GM10266 (cell line): Measurements from ENCODE around the gene TCF7L2.

Experiments
- DNase-seq: peaks from one replicate; pipeline ENCODE4 v3.0.0; 2012; ENCODE audit errors: extremely low spot score
- TF ChIP-seq, protein P1 (sequence below): IDR thresholded peaks from 2 replicates; pipeline ENCODE4 v1.5.1; 2012; ENCODE audit warnings: mild to moderate bottlenecking, low read depth; ENCODE audit not compliant: control insufficient read depth, insufficient read depth; ENCODE audit errors: missing control alignments

TCF7L2 gene

DNA sequence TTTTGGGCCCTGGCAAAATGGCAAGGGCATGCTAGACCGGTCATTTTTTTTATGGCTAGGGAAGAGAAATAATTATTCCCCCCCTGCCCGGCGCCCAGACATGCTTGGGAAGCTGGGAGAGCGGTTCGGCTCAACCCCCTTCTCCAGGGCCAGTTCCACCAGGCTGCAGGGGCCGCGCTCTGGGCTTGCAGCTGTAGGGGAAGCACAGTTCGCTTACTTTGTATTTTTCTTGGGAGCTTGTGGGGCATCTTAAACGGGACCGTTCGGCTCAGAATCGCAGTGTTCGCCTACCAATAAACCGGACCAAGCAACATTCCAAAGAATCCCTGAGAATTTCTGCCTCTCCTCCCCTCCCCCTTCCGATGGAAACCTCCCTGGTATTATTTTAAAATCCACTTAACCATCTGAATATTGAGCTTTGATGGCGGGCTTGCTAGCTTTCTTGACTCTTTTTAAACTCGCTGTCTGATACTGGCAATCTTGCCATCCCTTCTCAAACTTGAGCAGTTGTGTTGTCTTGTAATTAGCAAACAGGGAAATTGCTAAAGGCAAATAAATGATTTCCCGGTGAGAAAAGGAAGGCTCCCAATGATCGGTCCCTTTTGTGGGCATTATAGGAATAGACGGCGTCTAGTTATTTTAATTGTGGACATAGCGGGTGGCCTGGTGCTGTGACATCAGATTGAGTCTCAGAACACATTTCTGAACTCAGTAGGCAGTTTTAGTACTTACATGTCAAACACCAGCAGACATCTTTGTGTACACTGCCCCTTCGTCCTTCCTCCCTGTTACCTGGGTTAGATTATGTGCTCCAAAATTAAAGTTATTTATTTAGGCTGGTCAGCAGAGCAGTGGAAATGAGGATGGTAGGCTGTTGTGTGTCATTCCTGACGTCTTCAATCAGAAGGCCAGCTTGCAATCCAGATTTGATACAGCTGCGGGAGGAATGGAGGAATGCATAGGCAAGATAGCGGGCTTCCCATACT, 3.4 kb downstream of the TCF7L2 start:
- DNase-seq, result no peak
- TF ChIP-seq, protein P1, sequence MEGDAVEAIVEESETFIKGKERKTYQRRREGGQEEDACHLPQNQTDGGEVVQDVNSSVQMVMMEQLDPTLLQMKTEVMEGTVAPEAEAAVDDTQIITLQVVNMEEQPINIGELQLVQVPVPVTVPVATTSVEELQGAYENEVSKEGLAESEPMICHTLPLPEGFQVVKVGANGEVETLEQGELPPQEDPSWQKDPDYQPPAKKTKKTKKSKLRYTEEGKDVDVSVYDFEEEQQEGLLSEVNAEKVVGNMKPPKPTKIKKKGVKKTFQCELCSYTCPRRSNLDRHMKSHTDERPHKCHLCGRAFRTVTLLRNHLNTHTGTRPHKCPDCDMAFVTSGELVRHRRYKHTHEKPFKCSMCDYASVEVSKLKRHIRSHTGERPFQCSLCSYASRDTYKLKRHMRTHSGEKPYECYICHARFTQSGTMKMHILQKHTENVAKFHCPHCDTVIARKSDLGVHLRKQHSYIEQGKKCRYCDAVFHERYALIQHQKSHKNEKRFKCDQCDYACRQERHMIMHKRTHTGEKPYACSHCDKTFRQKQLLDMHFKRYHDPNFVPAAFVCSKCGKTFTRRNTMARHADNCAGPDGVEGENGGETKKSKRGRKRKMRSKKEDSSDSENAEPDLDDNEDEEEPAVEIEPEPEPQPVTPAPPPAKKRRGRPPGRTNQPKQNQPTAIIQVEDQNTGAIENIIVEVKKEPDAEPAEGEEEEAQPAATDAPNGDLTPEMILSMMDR, result no peak

DNA sequence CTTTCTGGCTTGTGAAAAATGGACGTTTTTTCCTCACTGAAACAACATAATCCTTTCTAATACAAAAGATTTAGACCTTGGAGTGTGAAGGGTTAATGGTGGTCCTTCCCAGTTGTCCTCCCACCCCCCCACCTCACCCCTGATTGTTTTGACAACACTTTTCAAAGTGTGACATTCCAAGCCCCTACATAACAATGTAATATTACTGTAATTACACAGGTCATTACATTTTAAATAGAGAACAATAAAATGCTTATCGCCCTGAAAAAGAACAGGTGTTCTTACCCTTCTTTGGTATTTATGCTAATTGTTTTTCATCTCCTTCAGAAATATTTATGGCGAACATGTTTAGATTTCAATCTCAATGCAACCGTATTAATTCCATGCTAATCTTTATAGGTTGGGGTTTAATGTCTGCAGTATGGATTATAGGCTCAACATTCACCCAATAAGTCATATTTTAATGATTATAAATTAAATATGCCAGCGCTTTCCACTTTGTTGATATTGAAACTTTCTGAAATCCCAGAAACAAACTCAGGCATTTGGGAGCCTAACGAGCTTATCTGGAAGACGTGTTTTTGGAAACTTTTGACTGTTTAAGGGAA, 5.0 kb downstream of the TCF7L2 start:
- no peak for DNase-seq
- TF ChIP-seq, protein P1, result no peak

DNA sequence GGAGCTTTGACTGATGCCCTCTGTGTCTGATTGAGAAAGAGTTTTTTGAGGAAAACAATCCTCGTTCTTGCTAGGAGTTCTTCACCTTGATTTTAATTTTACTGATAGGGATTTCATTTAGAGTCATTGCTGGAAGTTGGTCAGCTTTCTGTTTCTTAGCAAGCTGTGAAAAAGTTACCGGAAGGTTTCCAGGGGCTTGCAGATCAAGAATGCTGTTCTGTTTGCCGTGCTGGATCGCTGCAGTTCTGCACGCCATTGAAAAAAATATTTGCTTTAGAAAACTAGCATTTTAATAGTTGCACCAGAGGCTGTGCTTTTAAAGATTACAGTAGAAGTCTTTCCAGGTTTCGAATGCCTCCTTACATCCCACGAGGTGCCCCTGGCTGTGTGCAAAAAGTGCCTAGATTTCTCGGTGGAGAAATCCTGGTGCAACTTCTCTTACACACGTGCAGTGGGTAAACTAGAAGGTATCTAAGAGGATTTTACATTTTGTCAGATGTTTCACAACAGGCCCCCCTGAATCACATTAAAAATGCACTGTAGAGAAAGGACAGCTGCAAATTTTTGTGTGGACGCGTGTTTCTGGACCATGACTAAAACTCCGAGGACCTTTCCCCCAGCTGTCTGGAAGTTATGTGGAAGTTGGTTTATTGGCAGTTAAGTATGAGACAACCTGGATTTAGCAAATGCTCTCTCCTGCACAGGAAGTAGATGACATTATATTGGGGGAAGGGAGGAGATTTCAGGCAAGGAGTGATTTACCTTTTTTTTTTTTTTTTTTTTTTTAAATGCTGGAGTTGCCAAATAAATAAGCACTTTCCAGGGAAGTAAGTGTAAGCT, 5.8 kb downstream of the TCF7L2 start:
- no peak for DNase-seq
- TF ChIP-seq, protein P1, result no peak

DNA sequence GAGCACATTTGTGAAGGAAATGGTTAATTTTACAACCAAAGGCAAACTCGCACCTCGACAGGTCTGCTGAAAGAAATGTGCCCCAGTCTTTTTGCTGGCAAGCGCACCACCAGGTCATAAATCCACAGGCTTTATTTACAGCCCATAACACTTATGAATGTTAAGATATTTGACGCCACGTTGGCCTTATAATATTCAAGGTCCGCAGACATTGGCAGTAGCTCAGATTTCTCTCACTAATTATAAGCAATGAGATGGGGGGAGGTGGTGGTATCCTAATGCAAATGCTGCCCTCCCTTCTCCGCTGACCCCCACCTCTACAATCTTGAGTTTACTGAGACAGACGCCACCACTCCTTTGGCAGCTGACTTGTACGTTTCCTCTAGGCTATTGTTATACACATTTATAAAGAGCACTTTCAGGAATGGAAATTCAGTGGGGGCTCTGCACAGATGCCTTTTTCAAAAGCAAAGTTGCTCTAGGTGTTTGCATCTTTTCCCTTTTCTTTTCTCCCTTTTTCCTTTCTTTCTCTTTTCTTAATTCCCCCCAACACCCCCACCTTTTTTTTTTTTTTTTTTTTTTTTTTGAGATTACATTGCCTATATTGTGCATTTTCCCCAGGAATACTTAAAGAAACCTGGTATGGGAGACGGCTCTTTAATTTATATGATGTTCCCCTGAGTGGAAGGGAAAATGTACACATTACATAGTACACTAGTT, 6.7 kb downstream of the TCF7L2 start:
- TF ChIP-seq, protein P1, result no peak
- DNase-seq, result no peak

DNA sequence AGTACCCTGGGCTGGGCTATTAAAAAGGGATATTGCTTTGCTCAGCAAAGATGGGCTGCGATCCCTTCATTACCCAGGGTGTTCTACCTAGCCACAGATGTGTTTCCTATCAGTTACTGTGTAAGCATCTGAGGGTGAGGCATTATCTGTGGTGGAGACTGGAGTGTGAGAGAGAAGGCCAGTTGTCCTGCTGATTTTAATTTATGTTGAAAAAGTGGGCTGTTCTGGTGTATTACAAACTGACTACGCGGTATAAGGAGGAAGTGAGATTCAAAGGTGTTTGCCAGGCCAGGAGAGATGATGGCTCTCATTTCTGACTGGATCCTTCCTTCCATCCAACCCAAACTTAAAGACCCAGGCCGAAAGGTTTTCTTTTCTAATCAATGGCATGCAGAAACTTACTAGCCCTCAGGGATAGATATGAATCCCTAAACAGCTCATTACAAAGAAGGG, 7.6 kb downstream of the TCF7L2 start:
- DNase-seq, result no peak
- TF ChIP-seq, protein P1, result no peak

DNA sequence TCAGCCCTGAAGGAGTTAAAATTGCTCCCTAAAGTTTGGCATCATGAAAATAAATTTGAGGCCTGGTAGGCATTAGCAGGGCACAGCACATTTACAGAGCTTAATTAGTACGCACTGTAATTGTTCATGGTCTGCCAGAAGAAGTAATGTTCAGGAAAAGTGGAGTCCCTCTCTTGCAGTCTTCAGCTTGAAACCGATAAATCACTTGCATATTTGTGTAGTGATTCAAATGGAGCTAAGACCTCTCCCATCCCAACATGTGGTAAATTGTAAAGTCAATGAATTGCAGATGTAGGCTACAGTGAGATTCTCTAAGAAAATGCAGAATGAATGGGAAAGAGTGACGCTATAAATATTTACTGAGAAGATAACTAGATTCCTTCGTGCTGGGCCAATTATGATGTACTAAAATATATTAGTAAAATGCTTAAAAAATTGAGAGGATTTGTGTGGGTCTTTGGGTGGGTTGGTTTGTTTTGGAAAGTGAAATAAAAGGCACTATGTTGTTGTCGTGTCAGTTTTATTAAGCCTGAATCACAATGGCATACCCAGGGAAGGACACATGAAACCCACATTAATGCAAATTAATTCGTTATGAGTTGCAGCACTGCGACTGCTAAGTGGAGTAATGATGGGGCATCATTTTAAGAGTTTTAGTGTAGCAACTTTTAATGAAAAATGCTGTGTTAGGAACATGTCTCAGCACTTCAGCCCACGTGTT, 8.4 kb downstream of the TCF7L2 start:
- TF ChIP-seq, protein P1, result no peak
- no peak for DNase-seq
